ENCODE results near the gene TMEM25.
"Not testable (repeated sequence)": the region's sequence is repeated elsewhere in the genome, so short reads cannot be mapped to it uniquely, and the experiment has no call there.

Gene TMEM25

GRCh38 chr11:118530683-118531596, at the start of gene TMEM25:
TSS of gene TMEM25 (plus strand) at chr11:118531192. CDS start at chr11:118531802, 610 bp downstream.
- DNase-seq (ENCODE audit: low spot score): peak; percentile 68

GRCh38 chr11:118481238-118481637, 49.8 kb upstream of the TMEM25 start:
- not testable (repeated sequence) for DNase-seq (ENCODE audit: low spot score)

- no peak for DNase-seq (ENCODE audit: low spot score)
These were observed 46.6 kb upstream of the TMEM25 start for GRCh38 chr11:118484405-118484804.

GRCh38 chr11:118485273-118485672, 45.7 kb upstream of the TMEM25 start:
- no peak for DNase-seq (ENCODE audit: low spot score)

GRCh38 chr11:118488480-118489109, 42.4 kb upstream of the TMEM25 start:
- peak; percentile 84 for DNase-seq (ENCODE audit: low spot score)

- no peak for DNase-seq (ENCODE audit: low spot score)
These were observed 40.0 kb upstream of the TMEM25 start for GRCh38 chr11:118491041-118491440.

GRCh38 chr11:118497831-118498230, 33.2 kb upstream of the TMEM25 start:
- no peak for DNase-seq (ENCODE audit: low spot score)

GRCh38 chr11:118503216-118503615, 27.8 kb upstream of the TMEM25 start:
- no peak for DNase-seq (ENCODE audit: low spot score)

GRCh38 chr11:118511601-118512000, 19.4 kb upstream of the TMEM25 start:
- DNase-seq (ENCODE audit: low spot score): no peak

- DNase-seq (ENCODE audit: low spot score): no peak
These were observed 16.9 kb upstream of the TMEM25 start for GRCh38 chr11:118514103-118514502.

- DNase-seq (ENCODE audit: low spot score): no peak
These were observed 11.4 kb upstream of the TMEM25 start for GRCh38 chr11:118519549-118519948.

- no peak for DNase-seq (ENCODE audit: low spot score)
These were observed 9.1 kb upstream of the TMEM25 start for GRCh38 chr11:118521892-118522311.

GRCh38 chr11:118522571-118523072, 8.4 kb upstream of the TMEM25 start:
- DNase-seq (ENCODE audit: low spot score): no peak

GRCh38 chr11:118524356-118524755, 6.6 kb upstream of the TMEM25 start:
- no peak for DNase-seq (ENCODE audit: low spot score)

- no peak for DNase-seq (ENCODE audit: low spot score)
These were observed 6.1 kb upstream of the TMEM25 start for GRCh38 chr11:118524757-118525470.

- no peak for DNase-seq (ENCODE audit: low spot score)
These were observed 4.3 kb upstream of the TMEM25 start for GRCh38 chr11:118526688-118527087.

- no peak for DNase-seq (ENCODE audit: low spot score)
These were observed 3.9 kb upstream of the TMEM25 start, which contains the start of gene TTC36 for GRCh38 chr11:118527109-118527508. TSS of gene TTC36 (plus strand) at chr11:118527474. CDS start at chr11:118527495, 21 bp downstream.

- no peak for DNase-seq (ENCODE audit: low spot score)
These were observed 2.5 kb upstream of the TMEM25 start for GRCh38 chr11:118528511-118528910.

GRCh38 chr11:118529584-118530175, 1.3 kb upstream of the TMEM25 start:
- no peak for DNase-seq (ENCODE audit: low spot score)

- peak; percentile 4 for DNase-seq (ENCODE audit: low spot score)
These were observed 761 bp upstream of the TMEM25 start for GRCh38 chr11:118530180-118530682.

- no peak for DNase-seq (ENCODE audit: low spot score)
These were observed 649 bp downstream of the TMEM25 start for GRCh38 chr11:118531597-118532084.

All from CD4-positive, alpha-beta T cell treated with Interleukin-15 for 4 hours (primary cell).